Natural killer cell (primary cell): ENCODE data around the gene FKBP1A. TPM values are rescaled to one million over a fixed set of nuclear protein-coding genes. Genes with fewer than 3 reads are reported as not detected.

Experiments
- ATAC-seq, 3 donors: fragments of 150-1000 bp in 2 of 3; fragments of 200-7000 bp in 1 of 3; cut with Tn5 transposase; 1 replicate in 1 of 3; 2 replicates in 2 of 3; pipeline ENCODE4 v1.10.0; 2021; ENCODE audit warnings: mild to moderate bottlenecking in 2 of 3, moderate library complexity in 2 of 3
- DNase-seq, 2 donors: peaks; one replicate each; pipeline versions ENCODE4 v3.0.0 to v3.0.0-alpha.2; 2013 to 2021; ENCODE audit warnings: mixed read lengths in 1 of 2
- H3K27ac ChIP-seq: one replicate; pipeline ENCODE4 v1.5.1; 2013; ENCODE audit warnings: mild to moderate bottlenecking, low read length
- H3K27me3 ChIP-seq: one replicate; pipeline ENCODE4 v1.6.1; 2013; ENCODE audit warnings: low read length; ENCODE audit not compliant: control insufficient read depth, insufficient read depth
- H3K36me3 ChIP-seq: one replicate; pipeline ENCODE4 v1.6.1; 2013; ENCODE audit warnings: low read length; ENCODE audit not compliant: control insufficient read depth, insufficient read depth
- H3K4me1 ChIP-seq: one replicate; pipeline ENCODE4 v1.6.1; 2013; ENCODE audit warnings: low read length; ENCODE audit not compliant: control insufficient read depth, insufficient read depth
- H3K4me3 ChIP-seq: one replicate; pipeline ENCODE4 v1.5.1; 2013; ENCODE audit warnings: low read length
- H3K9me3 ChIP-seq: one replicate; pipeline ENCODE4 v1.6.1; 2013; ENCODE audit warnings: low read length; ENCODE audit not compliant: control insufficient read depth, insufficient read depth
- H3K27ac Mint-ChIP-seq, 2 donors: one replicate each; pipeline ENCODE4 v1.8.0; 2022; ENCODE audit warnings: mild to moderate bottlenecking in 2 of 2, mixed read lengths in 2 of 2, moderate library complexity in 1 of 2
- H3K27me3 Mint-ChIP-seq, 2 donors: one replicate each; pipeline ENCODE4 v1.8.0; 2022; ENCODE audit warnings: low read depth in 2 of 2, mixed read lengths in 2 of 2
- H3K36me3 Mint-ChIP-seq: one replicate; pipeline ENCODE4 v1.8.0; 2022; ENCODE audit warnings: mixed read lengths
- H3K4me1 Mint-ChIP-seq, 2 donors: one replicate each; pipeline ENCODE4 v1.8.0; 2022; ENCODE audit warnings: mixed read lengths in 2 of 2
- H3K4me3 Mint-ChIP-seq: one replicate; pipeline ENCODE4 v1.8.0; 2022; ENCODE audit warnings: mild to moderate bottlenecking, moderate library complexity, mixed read lengths
- H3K9me3 Mint-ChIP-seq, 2 donors: one replicate each; pipeline ENCODE4 v1.8.0; 2022; ENCODE audit warnings: mixed read lengths in 2 of 2
- CTCF ChIP-seq: fragments of 200-600 bp; IDR thresholded peaks from one replicate; pipeline ENCODE4 v1.8.0; 2022; ENCODE audit warnings: antibody characterized with exemption
- WGBS: methylation state at CpG from one replicate; pipeline ENCODE4 v1.1.7; 2013; ENCODE audit warnings: missing lambda C conversion rate; ENCODE audit not compliant: insufficient coverage; 5-methylcytosine and 5-hydroxymethylcytosine counted together
- intact Hi-C: fragments of 100-400 bp; cut with micrococcal nuclease; formaldehyde crosslinking; loops from one replicate; pipeline ENCODE4 v1.14.2; 2022
- total RNA-seq, 4 donors: library from RNA; stranded (reverse); fragments of 120-200 nt in 1 of 4; gene quantifications; one replicate each; pipeline versions ENCODE4 v1.2.3 to v1.2.4, GENCODE V29; 2013 to 2022

Gene FKBP1A
- total RNA-seq, 3 donors from 2014 or later (not counting 1 experiment from before 2014, with no cell fraction given): 74.6 to 76.4 (median 75.4) TPM

GRCh38 chr20:1334370-1334731, 58.5 kb downstream of the FKBP1A start:
- Mint-ChIP-seq H3K4me3 (no peak overlapping the region), H3K27me3 (no peaks in the 10 kb centered on the region), H3K36me3 (no peaks in the 10 kb centered on the region), H3K9me3 (no peaks in the 10 kb centered on the region), H3K27ac (no peak overlapping the region), H3K4me1 (peaks cover 17 to 30% of the 10 kb centered on the region in 2 donors)
- H3K36me3 ChIP-seq: peaks cover 4% of the 10 kb centered on the region
- 97% methylated on average over 3 of the region's 4 CpGs for WGBS
- no peak for DNase-seq
- H3K4me3 ChIP-seq: no peak overlapping the region
- H3K27me3 ChIP-seq: no peaks in the 10 kb centered on the region
- H3K9me3 ChIP-seq: no peaks in the 10 kb centered on the region
- intact Hi-C loops: no loop called here
- no peak for TF ChIP-seq CTCF
- no peak overlapping the region for H3K27ac ChIP-seq
- no peak for ATAC-seq
- peaks cover 6% of the 10 kb centered on the region for H3K4me1 ChIP-seq

DNA sequence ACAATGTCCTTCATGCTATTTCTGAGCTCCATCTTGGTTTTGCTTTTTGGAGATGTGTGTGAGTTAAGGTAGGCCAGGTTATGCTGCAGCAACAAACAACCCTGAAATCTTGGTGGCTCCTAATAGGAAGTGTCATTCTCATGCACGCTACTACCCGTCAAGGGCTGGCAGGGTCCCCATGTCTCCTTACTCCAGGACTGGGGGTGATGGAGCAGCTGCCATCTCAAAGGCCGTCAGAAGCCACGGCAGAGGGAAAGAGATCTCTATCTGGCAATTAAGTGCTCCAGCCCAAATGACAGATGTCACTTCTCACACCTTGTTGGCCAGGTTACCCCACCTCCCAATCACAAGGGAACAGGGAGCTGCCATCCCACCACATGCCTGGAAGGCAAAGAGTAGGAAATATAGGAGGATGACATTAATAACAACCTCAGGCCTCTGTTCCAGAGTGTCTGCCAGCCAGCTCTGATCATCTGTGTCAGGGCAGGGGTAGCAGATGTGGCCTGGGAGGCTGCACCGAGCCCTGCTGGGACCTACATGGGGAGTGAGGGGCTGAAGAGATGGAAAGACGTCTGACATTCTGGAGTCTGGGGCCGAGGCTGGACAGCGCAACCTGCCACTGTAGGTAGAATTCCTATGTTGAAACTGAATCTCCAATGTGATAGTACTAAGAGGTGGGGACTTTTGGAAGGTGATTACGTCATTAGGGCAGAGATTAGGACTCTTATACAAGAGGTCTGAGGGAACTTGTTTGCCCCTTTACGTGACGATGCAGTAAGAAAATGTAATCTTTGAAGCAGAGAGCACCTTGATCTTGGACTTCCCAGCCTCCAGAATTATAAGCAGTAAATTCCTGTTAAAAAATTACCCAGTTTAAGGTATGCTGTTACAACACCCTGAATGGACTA, 59.1 kb downstream of the FKBP1A start:
- no peaks in the 10 kb centered on the region for H3K27me3 Mint-ChIP-seq
- Histone ChIP-seq H3K4me3 (no peak overlapping the region), H3K9me3 (no peaks in the 10 kb centered on the region), H3K4me1 (peaks cover 6% of the 10 kb centered on the region), H3K36me3 (peaks cover 4% of the 10 kb centered on the region), H3K27me3 (no peaks in the 10 kb centered on the region), H3K27ac (no peak overlapping the region)
- no peak overlapping the region for H3K27ac Mint-ChIP-seq
- no peak for ATAC-seq
- TF ChIP-seq CTCF: no peak
- H3K36me3 Mint-ChIP-seq: no peaks in the 10 kb centered on the region
- peaks cover 17 to 32% of the 10 kb centered on the region in 2 donors for H3K4me1 Mint-ChIP-seq
- intact Hi-C loops: no loop called here
- no peaks in the 10 kb centered on the region for H3K9me3 Mint-ChIP-seq
- 95% methylated on average over 11 of the region's 11 CpGs for WGBS
- no peak for DNase-seq
- H3K4me3 Mint-ChIP-seq: no peak overlapping the region

DNA sequence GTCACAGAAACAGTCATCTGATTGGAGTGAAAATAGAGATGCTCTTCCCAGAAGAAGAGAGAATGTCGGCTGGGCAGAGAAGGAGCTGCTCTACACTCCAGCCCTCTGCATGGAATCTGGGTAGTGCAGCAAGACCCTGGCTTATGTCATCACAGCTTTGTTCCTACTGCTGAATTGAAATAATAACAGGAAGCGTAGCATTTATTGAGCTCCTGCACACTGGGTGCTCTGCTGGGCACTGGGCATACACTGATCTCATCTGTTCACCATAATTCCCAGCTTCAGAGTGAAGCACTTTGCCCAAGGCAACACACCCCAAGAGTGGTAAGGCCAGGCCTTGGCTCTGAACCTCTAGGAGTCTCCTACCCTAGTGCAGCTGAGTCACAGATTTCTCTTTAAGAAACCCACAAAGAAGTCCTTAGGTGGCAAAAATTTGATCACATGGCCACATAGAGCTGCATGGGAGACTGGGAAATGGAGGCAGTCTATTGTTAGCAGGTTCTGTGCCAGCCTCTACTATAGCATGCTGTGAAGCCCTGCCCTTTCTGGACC, 60.0 kb downstream of the FKBP1A start:
- intact Hi-C loops: no loop called here
- no peak for DNase-seq
- H3K27ac Mint-ChIP-seq: no peak overlapping the region
- ATAC-seq: no peak
- peaks cover 6% of the 10 kb centered on the region for H3K4me1 ChIP-seq
- peaks cover 4% of the 10 kb centered on the region for H3K36me3 ChIP-seq
- H3K9me3 ChIP-seq: no peaks in the 10 kb centered on the region
- no peaks in the 10 kb centered on the region for H3K27me3 Mint-ChIP-seq
- peaks cover 16 to 31% of the 10 kb centered on the region in 2 donors for H3K4me1 Mint-ChIP-seq
- no peaks in the 10 kb centered on the region for H3K36me3 Mint-ChIP-seq
- H3K4me3 ChIP-seq: no peak overlapping the region
- TF ChIP-seq CTCF: no peak
- no peaks in the 10 kb centered on the region for H3K9me3 Mint-ChIP-seq
- no peak overlapping the region for H3K4me3 Mint-ChIP-seq
- H3K27me3 ChIP-seq: no peaks in the 10 kb centered on the region
- 94% methylated on average over 2 of the region's 2 CpGs for WGBS
- H3K27ac ChIP-seq: no peak overlapping the region
